Kidney epithelial cell (primary cell): Measurements from ENCODE around the gene FHOD3. TPM values are rescaled to one million over a fixed set of nuclear protein-coding genes. Genes with fewer than 3 reads are reported as not detected.

Source experiments
- DNase-seq: peaks from one replicate; pipeline ENCODE4 v3.0.0-alpha.2; 2010; ENCODE audit warnings: low read depth
- H3K27me3 ChIP-seq: 2 replicates; pipeline ENCODE4 v1.6.0; 2011; ENCODE audit warnings: low read length; ENCODE audit not compliant: control insufficient read depth, insufficient read depth
- H3K36me3 ChIP-seq: 2 replicates; pipeline ENCODE4 v1.5.1; 2011; ENCODE audit warnings: low read length; ENCODE audit not compliant: control insufficient read depth, insufficient read depth
- H3K4me3 ChIP-seq: 2 replicates; pipeline ENCODE4 v1.5.1; 2011; ENCODE audit warnings: low read depth, mild to moderate bottlenecking, control low read depth, low read length
- CTCF ChIP-seq: IDR thresholded peaks from 2 replicates; pipeline ENCODE4 v1.5.1; 2011; ENCODE audit warnings: mild to moderate bottlenecking, moderate library complexity, low read length, control low read depth, inconsistent platforms; ENCODE audit not compliant: insufficient read depth, poor library complexity, severe bottlenecking
- total RNA-seq: library from RNA; depleted of rRNA; stranded (reverse); fragments of >200 nt; gene quantifications from 2 replicates; pipeline ENCODE4 v1.2.3, GENCODE V29; 2015

Gene FHOD3
- total RNA-seq, 1 donor from 2014 or later = 47.2 TPM

- no peak overlapping the region for H3K4me3 ChIP-seq
- H3K27me3 ChIP-seq = no peaks in the 10 kb centered on the region
- DNase-seq = no peak
- TF ChIP-seq CTCF = no peak
- H3K36me3 ChIP-seq = no peaks in the 10 kb centered on the region
These were observed 229.1 kb downstream of the FHOD3 start for GRCh38 chr18:36526611-36527010.

- no peak for TF ChIP-seq CTCF
- Histone ChIP-seq H3K4me3 (no peak overlapping the region), H3K27me3 (no peaks in the 10 kb centered on the region), H3K36me3 (no peaks in the 10 kb centered on the region)
- DNase-seq = no peak
These were observed 229.5 kb downstream of the FHOD3 start for GRCh38 chr18:36527051-36527450.

DNA sequence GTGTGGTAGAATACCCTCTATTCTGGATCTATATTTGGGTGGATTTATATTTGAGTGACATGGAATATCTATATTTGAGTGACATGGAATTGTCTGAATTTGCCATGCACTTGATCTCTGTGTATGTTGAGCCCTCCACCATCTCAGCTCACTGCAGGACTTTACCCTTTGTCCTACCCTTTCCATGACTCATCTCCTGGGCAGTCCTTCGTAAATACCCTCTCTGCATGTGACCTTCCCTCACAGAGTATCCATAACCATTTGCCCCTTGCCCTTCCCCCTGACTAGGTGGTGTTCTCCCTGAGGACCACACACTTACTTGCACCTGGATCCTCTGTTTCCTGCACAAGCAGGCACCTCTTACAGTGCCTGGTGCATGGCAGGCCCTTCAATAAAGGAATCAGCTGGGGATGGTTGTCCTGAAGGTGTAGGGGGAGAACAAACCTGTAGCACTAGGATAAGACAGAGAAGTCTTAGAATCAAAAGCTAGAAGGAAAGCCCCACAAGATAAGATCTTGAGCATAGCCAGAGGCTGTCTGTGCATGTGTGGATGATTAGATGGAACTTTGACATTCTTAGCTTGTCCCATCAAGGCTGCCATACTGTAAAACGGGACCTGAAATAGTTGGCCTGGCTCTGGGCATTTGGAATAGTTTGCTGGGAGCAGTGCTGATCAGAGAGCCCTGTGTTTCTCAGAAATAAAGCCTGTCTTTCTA, 230.4 kb downstream of the FHOD3 start:
- H3K27me3 ChIP-seq = no peaks in the 10 kb centered on the region
- no peaks in the 10 kb centered on the region for H3K36me3 ChIP-seq
- no peak overlapping the region for H3K4me3 ChIP-seq
- no peak for DNase-seq
- no peak for TF ChIP-seq CTCF

DNA sequence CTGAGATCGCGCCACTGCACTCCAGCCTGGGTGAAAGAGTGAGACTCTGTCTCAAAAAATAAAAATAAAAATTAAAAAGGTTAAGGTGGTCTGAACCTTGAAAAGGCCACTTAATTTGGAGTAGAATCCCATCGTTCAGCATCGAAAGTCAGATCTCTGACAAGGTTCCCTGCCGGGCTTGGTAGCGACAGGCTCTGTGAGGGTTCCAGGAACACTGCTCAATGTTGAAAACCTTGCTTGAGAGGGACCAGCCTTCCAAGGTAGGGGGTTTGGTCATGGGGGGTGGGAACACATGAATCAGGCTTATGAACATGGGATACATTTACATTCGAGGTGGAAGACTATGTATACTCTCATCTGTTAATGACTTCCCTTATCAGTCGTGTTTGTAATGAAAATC, 232.2 kb downstream of the FHOD3 start:
- Histone ChIP-seq H3K4me3 (no peak overlapping the region), H3K27me3 (no peaks in the 10 kb centered on the region), H3K36me3 (no peaks in the 10 kb centered on the region)
- TF ChIP-seq CTCF = no peak
- DNase-seq = no peak

- Histone ChIP-seq H3K4me3 (no peak overlapping the region), H3K36me3 (no peaks in the 10 kb centered on the region), H3K27me3 (no peaks in the 10 kb centered on the region)
- TF ChIP-seq CTCF = no peak
- no peak for DNase-seq
These were observed 233.3 kb downstream of the FHOD3 start for GRCh38 chr18:36530676-36531405.
